Left lobe of liver (tissue), 2 donors: ENCODE data around the gene EDC3. TPM values are rescaled to one million over a fixed set of nuclear protein-coding genes. Genes with fewer than 3 reads are reported as not detected.

Experiments used
- ATAC-seq: fragments of 200-7000 bp; cut with Tn5 transposase; one replicate; pipeline ENCODE4 v1.9.1; 2020; ENCODE audit warnings: mild to moderate bottlenecking, moderate library complexity
- DNase-seq: peaks from one replicate; pipeline ENCODE4 v3.0.0-alpha.2; 2020; ENCODE audit warnings: low spot score
- total RNA-seq: library from RNA; stranded (reverse); gene quantifications from one replicate; pipeline ENCODE4 v1.2.1, GENCODE V29; 2021
- donor health status: DM: no; HTN: no; CAD: no; lungs with moderate emphysema.
- donor health status: DM: no; HTN: yes; CAD: no.

The EDC3 gene
- total RNA-seq, 1 donor from 2014 or later, result 13.4 TPM

GRCh38 chr15:74589826-74590225, 106.0 kb downstream of the EDC3 start:
- ATAC-seq, result no peak
- DNase-seq, result no peak

DNA sequence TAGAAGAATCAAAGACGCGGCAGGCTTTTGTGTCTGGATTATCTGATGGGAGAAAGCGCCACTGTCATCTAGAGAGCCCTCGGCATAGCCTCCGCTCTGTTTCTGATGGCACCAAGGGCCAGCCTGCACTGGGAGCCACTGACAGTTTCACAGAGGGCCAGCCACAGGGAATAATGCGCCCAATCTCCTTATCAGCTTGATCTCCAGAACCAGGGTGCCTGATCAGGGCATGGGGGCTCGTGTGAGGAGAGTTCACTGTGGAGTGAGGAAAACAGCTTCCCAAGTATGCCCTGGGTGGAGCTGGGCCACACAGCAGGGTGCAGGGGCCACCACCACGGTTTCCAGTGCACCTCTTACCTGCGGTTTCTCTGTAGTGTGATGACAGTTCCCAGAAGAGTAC, 110.0 kb downstream of the EDC3 start:
- ATAC-seq (no peak), DNase-seq (no peak)

GRCh38 chr15:74585191-74585590, 110.6 kb downstream of the EDC3 start:
- ATAC-seq, result no peak
- no peak for DNase-seq

GRCh38 chr15:74584779-74585178, 111.0 kb downstream of the EDC3 start:
- no peak for DNase-seq
- ATAC-seq, result no peak

- DNase-seq, result no peak
Observed at GRCh38 chr15:74584204-74584603, 111.6 kb downstream of the EDC3 start.

More at GRCh38 chr15:74584204-74584603, 111.6 kb downstream of the EDC3 start:
- ATAC-seq, result no peak

Other genes starting within 250 kb of the EDC3 start
- gene UBL7, start 234.9 kb downstream of the EDC3 start, total RNA-seq, result 15.4 TPM
- gene ARID3B, start 154.8 kb downstream of the EDC3 start, total RNA-seq, result 3.7 TPM
- gene CLK3, start 80.2 kb downstream of the EDC3 start, total RNA-seq, result 32.3 TPM
- 1.6 TPM for gene CYP1A1, start 29.5 kb upstream of the EDC3 start, total RNA-seq
- 120 TPM for gene CYP1A2, start 52.8 kb upstream of the EDC3 start, total RNA-seq
- 32.7 TPM for gene CSK, start 86.1 kb upstream of the EDC3 start, total RNA-seq
- gene LMAN1L, start 116.8 kb upstream of the EDC3 start, total RNA-seq, result not detected
- gene CPLX3, start 130.6 kb upstream of the EDC3 start, total RNA-seq, result not detected
- gene ULK3, start 147.1 kb upstream of the EDC3 start, total RNA-seq, result 23.8 TPM
- gene SCAMP2, start 177.3 kb upstream of the EDC3 start, total RNA-seq, result 36.1 TPM
- 33.4 TPM for gene MPI, start 194.0 kb upstream of the EDC3 start, total RNA-seq
- 15.8 TPM for gene FAM219B, start 210.8 kb upstream of the EDC3 start, total RNA-seq
- 134 TPM for gene COX5A, start 242.0 kb upstream of the EDC3 start, total RNA-seq